ENCODE data around the gene TSPO2.

DNA sequence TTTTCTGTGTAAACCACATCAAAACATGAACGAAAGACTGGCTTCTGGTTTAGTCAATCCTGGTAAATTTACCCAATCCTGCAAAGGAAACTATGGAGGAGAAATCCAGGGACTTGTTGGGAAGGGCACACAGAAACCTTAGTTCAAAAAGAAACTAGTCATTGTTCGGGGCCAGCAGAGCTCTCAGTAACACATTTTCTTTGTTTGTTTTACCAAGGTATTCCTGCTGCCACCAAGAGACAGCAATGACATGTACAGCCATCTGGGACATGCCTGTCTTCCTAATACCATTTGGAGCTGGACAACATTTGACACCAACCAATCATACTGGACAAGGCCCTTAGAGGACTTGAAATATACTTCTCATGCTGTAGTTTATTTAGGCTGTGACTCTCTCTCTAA, 21.6 kb downstream of the TSPO2 start:
- TF ChIP-seq PHB2 (IDR thresholded peaks at IDR 0.05; ENCODE audit: partially characterized antibody) (no peak), TCF12 (IDR thresholded peaks at IDR 0.05) (no peak), TCF12 (CRISPR knock-in tag; IDR thresholded peaks at IDR 0.05) (no peak), ADNP (CRISPR knock-in tag; IDR thresholded peaks at IDR 0.05) (no peak), CENPT (CRISPR knock-in tag; IDR thresholded peaks at IDR 0.05; ENCODE audit: low read depth) (no peak), IKZF1 (IDR thresholded peaks at IDR 0.05) (no peak), RFX5 (IDR thresholded peaks at IDR 0.05; ENCODE audit: low read depth, low read length) (no peak), ZNF24 (IDR thresholded peaks at IDR 0.05) (no peak), ESRRA (CRISPR knock-in tag; IDR thresholded peaks at IDR 0.05; ENCODE audit: low read depth) (no peak), SETDB1 (CRISPR knock-in tag; IDR thresholded peaks at IDR 0.05; ENCODE audit: borderline replicate concordance) (no peak), HDAC6 (IDR thresholded peaks at IDR 0.05; ENCODE audit: low read depth, low read length) (no peak)
- TF ChIP-seq, protein P1, sequence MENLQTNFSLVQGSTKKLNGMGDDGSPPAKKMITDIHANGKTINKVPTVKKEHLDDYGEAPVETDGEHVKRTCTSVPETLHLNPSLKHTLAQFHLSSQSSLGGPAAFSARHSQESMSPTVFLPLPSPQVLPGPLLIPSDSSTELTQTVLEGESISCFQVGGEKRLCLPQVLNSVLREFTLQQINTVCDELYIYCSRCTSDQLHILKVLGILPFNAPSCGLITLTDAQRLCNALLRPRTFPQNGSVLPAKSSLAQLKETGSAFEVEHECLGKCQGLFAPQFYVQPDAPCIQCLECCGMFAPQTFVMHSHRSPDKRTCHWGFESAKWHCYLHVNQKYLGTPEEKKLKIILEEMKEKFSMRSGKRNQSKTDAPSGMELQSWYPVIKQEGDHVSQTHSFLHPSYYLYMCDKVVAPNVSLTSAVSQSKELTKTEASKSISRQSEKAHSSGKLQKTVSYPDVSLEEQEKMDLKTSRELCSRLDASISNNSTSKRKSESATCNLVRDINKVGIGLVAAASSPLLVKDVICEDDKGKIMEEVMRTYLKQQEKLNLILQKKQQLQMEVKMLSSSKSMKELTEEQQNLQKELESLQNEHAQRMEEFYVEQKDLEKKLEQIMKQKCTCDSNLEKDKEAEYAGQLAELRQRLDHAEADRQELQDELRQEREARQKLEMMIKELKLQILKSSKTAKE (CRISPR knock-in tag; IDR thresholded peaks at IDR 0.05; ENCODE audit: borderline replicate concordance) = no peak

Data from HepG2 (cell line).